ENCODE results near the gene LINC00305.

GRCh38 chr18:64149916-64150438 is 1.1 kb upstream of the LINC00305 start:
- TF ChIP-seq CTCF (IDR thresholded peaks at IDR 0.05) (no peak), POLR2AphosphoS5 (IDR thresholded peaks at IDR 0.05; ENCODE audit: insufficient read depth in 1 of 2, low read depth in 1 of 2) (no peak), POLR2A (IDR thresholded peaks at IDR 0.05) (no peak)
